GM12891 (cell line): ENCODE measurements around the gene MRPL42.

Source experiments
- POLR2A ChIP-seq: IDR thresholded peaks from 2 replicates; pipeline ENCODE4 v1.6.1; 2011; ENCODE audit warnings: low read depth, low read length, control low read depth
- POLR2AphosphoS5 ChIP-seq: IDR thresholded peaks from 2 replicates; pipeline ENCODE4 v1.6.1; 2011; ENCODE audit warnings: low read depth, low read length, control low read depth
- TAF1 ChIP-seq: IDR thresholded peaks from 2 replicates; pipeline ENCODE4 v1.6.1; 2011; ENCODE audit warnings: low read depth, low read length, control low read depth

DNA sequence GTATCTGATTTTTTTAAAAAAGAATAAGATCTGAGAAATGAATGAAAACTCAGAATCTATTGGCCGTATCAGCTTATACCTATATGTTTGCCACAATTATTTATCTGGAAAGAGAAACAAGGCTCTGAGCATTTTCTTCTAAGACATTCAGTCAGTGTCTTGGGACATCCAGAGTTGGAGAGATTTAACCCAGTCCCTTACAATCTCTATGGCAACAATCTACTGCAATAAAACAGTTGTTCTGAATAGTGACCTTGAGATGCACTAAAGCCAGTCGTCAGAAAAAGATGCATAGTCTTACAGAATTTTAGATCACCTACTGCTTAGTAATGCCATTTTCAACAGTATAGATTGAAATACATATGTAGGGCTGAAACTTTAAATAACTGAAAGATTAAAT is 53.1 kb downstream of the MRPL42 start:
- TF ChIP-seq POLR2A: no peak
- no peak for TF ChIP-seq POLR2AphosphoS5
- no peak for TF ChIP-seq TAF1
